DND-41 (cell line): ENCODE data around the gene PRKCZ.

Experiments
- ATAC-seq: fragments of 200-7000 bp; cut with Tn5 transposase; 3 replicates; pipeline ENCODE4 v1.9.1; 2021; ENCODE audit warnings: low read depth; ENCODE audit not compliant: insufficient read depth
- DNase-seq: peaks from one replicate; pipeline ENCODE4 v3.0.0-alpha.2; 2020
- H2AFZ ChIP-seq: 2 replicates; pipeline ENCODE4 v1.6.0; 2012; ENCODE audit warnings: low read depth, low read length
- H3K27ac ChIP-seq: 2 replicates; pipeline ENCODE4 v1.5.1; 2012; ENCODE audit warnings: low read length, inconsistent platforms
- H3K27me3 ChIP-seq: fragments of 200-600 bp; sonication (generic); 2 replicates; pipeline ENCODE4 v1.6.0; 2012; ENCODE audit warnings: low read length, mild to moderate bottlenecking, inconsistent platforms; ENCODE audit not compliant: insufficient read depth, poor library complexity
- H3K36me3 ChIP-seq: 2 replicates; pipeline ENCODE4 v1.5.1; 2012; ENCODE audit warnings: low read length, inconsistent platforms; ENCODE audit not compliant: insufficient read depth
- H3K4me1 ChIP-seq: 2 replicates; pipeline ENCODE4 v1.5.1; 2012; ENCODE audit warnings: mild to moderate bottlenecking, low read length; ENCODE audit not compliant: insufficient read depth
- H3K4me2 ChIP-seq: 2 replicates; pipeline ENCODE4 v1.6.0; 2012; ENCODE audit warnings: mild to moderate bottlenecking, moderate library complexity, low read length, inconsistent platforms; ENCODE audit not compliant: insufficient read depth
- H3K4me3 ChIP-seq, 2 experiments: fragments of 200-600 bp in 1 of 2; shearing (Covaris generic) in 1 of 2; 2 replicates each; pipeline ENCODE4 v1.5.1; 2012 to 2016; ENCODE audit warnings: inconsistent platforms in 2 of 2, low read length in 2 of 2, mild to moderate bottlenecking in 2 of 2, low read depth in 1 of 2, moderate library complexity in 1 of 2
- H3K79me2 ChIP-seq: 2 replicates; pipeline ENCODE4 v1.6.0; 2012; ENCODE audit warnings: low read length, inconsistent platforms; ENCODE audit not compliant: insufficient read depth
- H3K9ac ChIP-seq: 2 replicates; pipeline ENCODE4 v1.6.0; 2012; ENCODE audit warnings: low read depth, mild to moderate bottlenecking, inconsistent platforms, low read length, moderate library complexity
- H3K9me3 ChIP-seq: 2 replicates; pipeline ENCODE4 v1.5.1; 2012; ENCODE audit warnings: low read length, moderate library complexity, mild to moderate bottlenecking, inconsistent platforms; ENCODE audit not compliant: insufficient read depth, severe bottlenecking
- H4K20me1 ChIP-seq: 2 replicates; pipeline ENCODE4 v1.6.0; 2012; ENCODE audit warnings: low read length; ENCODE audit not compliant: insufficient read depth
- EZH2 ChIP-seq: IDR thresholded peaks from 3 replicates; pipeline ENCODE4 v1.6.1; 2012; ENCODE audit warnings: borderline replicate concordance, low read depth, mild to moderate bottlenecking, moderate library complexity, low read length, inconsistent platforms; ENCODE audit not compliant: severe bottlenecking
- TF ChIP-seq, protein P1 (sequence below): IDR thresholded peaks from 2 replicates; pipeline ENCODE4 v1.5.1; 2012; ENCODE audit warnings: borderline replicate concordance, low read length, moderate library complexity, mild to moderate bottlenecking; ENCODE audit not compliant: poor library complexity, severe bottlenecking; ENCODE audit errors: extremely low read depth

PRKCZ gene

DNA sequence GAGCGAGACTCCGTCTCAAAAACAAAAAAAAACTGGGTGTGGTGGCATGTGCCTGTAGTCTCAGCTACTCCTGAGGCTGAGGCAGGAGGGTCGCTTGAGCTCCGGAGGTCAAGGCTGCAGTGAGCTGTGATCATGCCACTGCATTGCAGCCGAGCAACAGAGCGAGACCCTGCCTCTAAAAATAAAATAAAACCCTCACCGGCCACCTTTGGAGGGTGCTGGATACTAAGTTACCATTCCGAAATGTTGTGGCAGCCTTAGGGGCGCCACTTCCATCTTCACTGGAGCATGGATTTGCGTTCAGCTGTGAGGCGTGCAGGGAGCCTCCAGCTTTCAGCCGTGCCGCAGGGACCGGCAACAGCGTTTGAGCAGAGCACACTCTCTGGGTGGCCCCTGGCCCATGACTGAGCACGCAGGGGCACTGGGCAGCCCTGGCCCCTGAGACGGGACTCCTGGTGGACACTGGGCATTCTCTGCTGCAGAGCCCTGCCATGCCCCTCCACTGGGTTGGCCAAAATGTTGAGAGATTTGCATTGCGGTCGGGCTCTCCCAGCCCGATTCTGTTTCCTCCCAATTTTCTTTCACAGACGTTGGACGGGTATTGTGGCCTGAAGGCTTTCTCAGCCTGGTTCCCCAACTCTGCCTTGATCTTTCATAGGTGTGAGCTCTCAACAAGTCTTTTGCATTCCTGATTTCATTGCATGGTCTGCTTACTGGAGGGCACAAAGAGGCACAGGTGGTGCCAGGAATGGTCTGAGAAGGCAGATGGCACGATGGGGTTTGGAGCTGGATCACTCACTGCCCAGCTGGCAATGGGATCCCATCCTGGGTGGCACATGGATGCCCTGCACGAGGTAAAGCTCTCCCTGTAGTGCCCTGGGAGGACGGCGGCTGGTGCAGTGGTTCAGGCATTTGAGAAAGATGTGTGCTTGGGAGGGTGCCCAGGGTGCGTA, 40.8 kb upstream of the PRKCZ start:
- ATAC-seq = no peak
- Histone ChIP-seq H3K9ac (no peak overlapping the region), H4K20me1 (no peaks in the 10 kb centered on the region), H3K4me3 (no peak overlapping the region), H3K27me3 (no peaks in the 10 kb centered on the region), H3K4me2 (no peak overlapping the region), H3K36me3 (no peaks in the 10 kb centered on the region), H2AFZ (no peak overlapping the region), H3K4me1 (no peaks in the 10 kb centered on the region), H3K79me2 (no peaks in the 10 kb centered on the region), H3K9me3 (no peaks in the 10 kb centered on the region), H3K27ac (no peak overlapping the region)
- no peak for DNase-seq
- TF ChIP-seq, protein P1, sequence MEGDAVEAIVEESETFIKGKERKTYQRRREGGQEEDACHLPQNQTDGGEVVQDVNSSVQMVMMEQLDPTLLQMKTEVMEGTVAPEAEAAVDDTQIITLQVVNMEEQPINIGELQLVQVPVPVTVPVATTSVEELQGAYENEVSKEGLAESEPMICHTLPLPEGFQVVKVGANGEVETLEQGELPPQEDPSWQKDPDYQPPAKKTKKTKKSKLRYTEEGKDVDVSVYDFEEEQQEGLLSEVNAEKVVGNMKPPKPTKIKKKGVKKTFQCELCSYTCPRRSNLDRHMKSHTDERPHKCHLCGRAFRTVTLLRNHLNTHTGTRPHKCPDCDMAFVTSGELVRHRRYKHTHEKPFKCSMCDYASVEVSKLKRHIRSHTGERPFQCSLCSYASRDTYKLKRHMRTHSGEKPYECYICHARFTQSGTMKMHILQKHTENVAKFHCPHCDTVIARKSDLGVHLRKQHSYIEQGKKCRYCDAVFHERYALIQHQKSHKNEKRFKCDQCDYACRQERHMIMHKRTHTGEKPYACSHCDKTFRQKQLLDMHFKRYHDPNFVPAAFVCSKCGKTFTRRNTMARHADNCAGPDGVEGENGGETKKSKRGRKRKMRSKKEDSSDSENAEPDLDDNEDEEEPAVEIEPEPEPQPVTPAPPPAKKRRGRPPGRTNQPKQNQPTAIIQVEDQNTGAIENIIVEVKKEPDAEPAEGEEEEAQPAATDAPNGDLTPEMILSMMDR = no peak
- TF ChIP-seq EZH2 = no peak

DNA sequence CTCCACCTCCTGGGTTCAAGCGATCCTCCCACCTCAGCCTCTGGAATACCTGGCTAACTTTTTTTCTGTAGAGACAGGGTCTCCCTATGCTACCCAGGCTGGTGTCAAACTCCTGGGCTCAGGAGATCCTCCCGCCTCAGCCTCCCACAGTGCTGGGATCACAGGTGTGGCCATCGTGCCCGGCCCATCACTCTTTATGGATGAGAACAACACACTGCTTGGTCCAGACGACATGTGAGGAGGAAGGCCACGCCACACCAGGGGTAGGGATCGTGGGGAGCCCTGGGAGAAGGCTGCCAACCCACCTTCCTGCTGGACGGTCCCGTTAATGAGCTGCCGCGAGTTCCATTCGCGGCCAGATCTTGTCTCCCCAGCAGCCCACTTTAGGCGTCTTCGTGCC, 36.0 kb upstream of the PRKCZ start:
- Histone ChIP-seq H3K9ac (no peak overlapping the region), H3K27me3 (no peaks in the 10 kb centered on the region), H4K20me1 (no peaks in the 10 kb centered on the region; the same call in 1 of the 2 replicates), H3K4me2 (no peak overlapping the region), H3K27ac (no peak overlapping the region), H3K9me3 (no peaks in the 10 kb centered on the region), H3K4me1 (no peaks in the 10 kb centered on the region), H3K79me2 (no peaks in the 10 kb centered on the region), H3K4me3 (no peak overlapping the region), H2AFZ (no peak overlapping the region), H3K36me3 (no peaks in the 10 kb centered on the region)
- no peak for TF ChIP-seq EZH2
- TF ChIP-seq, protein P1 = no peak
- DNase-seq = no peak
- ATAC-seq = no peak

DNA sequence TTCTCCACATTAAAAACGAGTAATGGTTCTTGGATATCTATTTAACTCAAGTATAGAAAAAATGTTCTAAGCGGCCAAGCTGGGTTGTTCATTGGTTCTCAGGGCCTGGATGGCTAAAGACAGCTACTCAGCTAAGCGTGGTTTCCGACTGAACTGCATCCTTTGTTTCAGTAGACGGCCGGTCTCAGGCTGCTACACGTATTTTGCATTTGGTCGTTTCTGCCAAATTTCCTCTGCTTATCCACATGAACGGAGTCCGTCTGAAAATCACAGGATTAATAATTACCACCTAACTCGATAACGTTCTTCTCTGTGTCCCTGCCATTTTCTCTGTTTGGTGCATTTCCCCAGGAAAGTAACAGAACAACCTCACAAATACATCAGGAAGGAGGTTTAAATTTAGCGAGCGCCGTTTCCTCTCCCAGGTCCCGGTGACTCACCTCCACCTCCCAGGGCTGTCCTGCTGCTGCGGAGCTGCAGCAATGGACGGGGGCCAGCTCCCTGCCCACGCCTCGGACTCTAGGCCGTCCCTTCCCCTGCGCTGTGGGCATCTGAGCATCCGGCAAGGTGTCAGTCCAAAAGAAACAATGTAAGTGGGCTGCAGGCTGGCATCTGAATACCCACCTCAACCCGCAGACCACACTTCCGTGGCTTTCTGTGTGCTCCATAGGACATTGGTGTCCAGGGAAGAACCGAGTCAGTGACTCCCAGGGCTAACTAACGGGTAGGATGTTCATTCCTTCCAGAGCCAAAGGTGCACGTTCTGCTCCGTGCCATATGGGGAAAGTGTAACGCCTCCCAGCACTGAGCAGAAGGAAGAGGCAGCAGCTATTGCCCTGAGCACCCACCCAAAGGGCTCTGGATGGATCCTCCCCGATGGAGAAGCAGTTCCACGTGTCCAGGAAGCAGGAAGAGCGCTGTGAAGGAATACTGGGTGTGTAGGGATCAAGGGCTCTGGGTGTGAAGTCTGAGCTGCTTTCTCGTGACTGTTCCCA, 35.2 kb upstream of the PRKCZ start:
- Histone ChIP-seq H3K9me3 (no peaks in the 10 kb centered on the region), H3K36me3 (no peaks in the 10 kb centered on the region), H4K20me1 (no peaks in the 10 kb centered on the region; the same call in 1 of the 2 replicates), H2AFZ (no peak overlapping the region), H3K27ac (no peak overlapping the region), H3K79me2 (no peaks in the 10 kb centered on the region), H3K27me3 (no peaks in the 10 kb centered on the region), H3K4me3 (no peak overlapping the region), H3K4me2 (no peak overlapping the region), H3K9ac (no peak overlapping the region), H3K4me1 (no peaks in the 10 kb centered on the region)
- ATAC-seq = no peak
- DNase-seq = no peak
- no peak for TF ChIP-seq EZH2
- TF ChIP-seq, protein P1 = no peak
